Transverse colon (tissue), 4 donors: ENCODE measurements around the gene FAM234A. TPM values are rescaled to one million over a fixed set of nuclear protein-coding genes. Genes with fewer than 3 reads are reported as not detected.

ENCODE experiments used
- DNase-seq: peaks from one replicate; pipeline ENCODE4 v3.0.0-alpha.2; 2019
- H3K27ac ChIP-seq, 4 donors: fragments of 200-600 bp; sonication (generic); 2 replicates each; pipeline ENCODE4 v1.5.1; 2016 to 2018; ENCODE audit warnings: inconsistent platforms in 4 of 4
- H3K27me3 ChIP-seq: fragments of 200-600 bp; sonication (generic); 2 replicates; pipeline ENCODE4 v1.5.1; 2017; ENCODE audit warnings: inconsistent platforms
- H3K36me3 ChIP-seq, 4 donors: fragments of 200-600 bp; sonication (generic); 2 replicates each; pipeline ENCODE4 v1.5.1; 2017 to 2019; ENCODE audit warnings: inconsistent platforms in 4 of 4
- H3K4me1 ChIP-seq, 4 donors: fragments of 200-600 bp; sonication (generic); 2 replicates each; pipeline ENCODE4 v1.5.1; 2017 to 2020; ENCODE audit warnings: inconsistent platforms in 4 of 4
- H3K4me3 ChIP-seq, 4 donors: fragments of 200-600 bp; sonication (generic); 1 replicate in 1 of 4; 2 replicates in 3 of 4; pipeline versions ENCODE4 v1.5.1 to v1.6.1; 2017 to 2019; ENCODE audit warnings: inconsistent platforms in 4 of 4
- H3K9me3 ChIP-seq, 2 donors: fragments of 200-600 bp; sonication (generic); 2 replicates each; pipeline ENCODE4 v1.5.1; 2017 to 2019; ENCODE audit warnings: inconsistent platforms in 2 of 2
- CTCF ChIP-seq, 5 experiments: fragments of 200-600 bp in 3 of 5; fragments of 450-650 bp in 2 of 5; sonication (generic) in 3 of 5; IDR thresholded peaks; 1 replicate in 2 of 5; 2 replicates in 3 of 5; pipeline ENCODE4 v1.5.1; 2016 to 2017; ENCODE audit warnings: antibody characterized with exemption in 5 of 5, inconsistent platforms in 3 of 5, mild to moderate bottlenecking in 2 of 5, moderate library complexity in 1 of 5
- EP300 ChIP-seq: sonication (generic); formaldehyde crosslinking; IDR thresholded peaks from one replicate; pipeline ENCODE4 v1.6.1; 2017; ENCODE audit warnings: antibody characterized with exemption, low read depth
- POLR2A ChIP-seq: fragments of 450-650 bp; IDR thresholded peaks from one replicate; pipeline ENCODE4 v1.6.1; 2016; ENCODE audit warnings: antibody characterized with exemption, mild to moderate bottlenecking, moderate library complexity
- POLR2AphosphoS5 ChIP-seq, 3 donors: sonication (generic); formaldehyde crosslinking; IDR thresholded peaks; one replicate each; pipeline ENCODE4 v1.6.1; 2016; ENCODE audit warnings: antibody characterized with exemption in 3 of 3
- WGBS, 2 donors: methylation state at CpG; one replicate each; pipeline ENCODE4 v1.1.5; 2018; ENCODE audit warnings: low coverage in 1 of 2; 5-methylcytosine and 5-hydroxymethylcytosine counted together
- in situ Hi-C, 4 donors: fragments of 200-750 bp; cut with MboI; loops; one replicate each; pipeline versions ENCODE4 v1.15.0 to v1.15.1; 2017; ENCODE audit warnings: low sequenced_read_pairs in 3 of 4, low pct_ligation_motif_present in 1 of 4, low pct_unique_long_range_greater_than_20kb in 1 of 4
- intact Hi-C: fragments of 100-400 bp; cut with DNase I; formaldehyde crosslinking; loops from one replicate; pipeline ENCODE4 v1.15.1; 2023; ENCODE audit warnings: low total_unique reads
- total RNA-seq, 4 donors: library from RNA; depleted of rRNA; stranded (reverse); fragments of >200 nt; gene quantifications; one replicate each; pipeline ENCODE4 v1.1.0, GENCODE V29; 2016

Gene FAM234A
- total RNA-seq, 4 donors from 2014 or later = 55.4 to 328 (median 112) TPM

- 89% methylated on average over 17 of the region's 17 CpGs; no CpG with 5 or more reads in 1 of the 2 donors for WGBS, 2 donors
- in situ Hi-C loops = no loop called here
- H3K9me3 ChIP-seq = no peaks in the 10 kb centered on the region
- no peak overlapping the region for H3K27ac ChIP-seq
- intact Hi-C loops = no loop called here
- peaks cover 0 to 11% (median 5%) of the 10 kb centered on the region in 4 donors for H3K4me1 ChIP-seq
- no peak overlapping the region for H3K4me3 ChIP-seq
- TF ChIP-seq POLR2AphosphoS5 (IDR thresholded peaks at IDR 0.05) = no peak
- TF ChIP-seq CTCF (IDR thresholded peaks at IDR 0.05) = no peak
- TF ChIP-seq POLR2A = no peak
- no peak for TF ChIP-seq EP300
- H3K27me3 ChIP-seq = no peaks in the 10 kb centered on the region
- H3K36me3 ChIP-seq = peaks cover 0 to 29% (median 7%) of the 10 kb centered on the region in 4 donors
- no peak for DNase-seq
Measured at GRCh38 chr16:263944-264343, 29.3 kb downstream of the FAM234A start.

GRCh38 chr16:264440-264951 is 29.9 kb downstream of the FAM234A start:
- no peak for DNase-seq
- intact Hi-C loops = no loop called here
- H3K4me3 ChIP-seq = no peak overlapping the region
- no peaks in the 10 kb centered on the region for H3K27me3 ChIP-seq
- H3K4me1 ChIP-seq = peaks cover 0 to 11% (median 5%) of the 10 kb centered on the region in 4 donors
- TF ChIP-seq POLR2AphosphoS5 (IDR thresholded peaks at IDR 0.05) (no peak), POLR2A (no peak), CTCF (IDR thresholded peaks at IDR 0.05) (no peak), EP300 (no peak)
- no peaks in the 10 kb centered on the region for H3K9me3 ChIP-seq
- H3K27ac ChIP-seq = no peak overlapping the region
- peaks cover 0 to 28% (median 7%) of the 10 kb centered on the region in 4 donors for H3K36me3 ChIP-seq
- 92% methylated on average over 9 of the region's 23 CpGs; no CpG with 5 or more reads in 1 of the 2 donors for WGBS, 2 donors
- in situ Hi-C loops = no loop called here

- H3K36me3 ChIP-seq = peaks cover 0 to 22% (median 7%) of the 10 kb centered on the region in 4 donors
- peaks cover 0 to 11% (median 5%) of the 10 kb centered on the region in 4 donors for H3K4me1 ChIP-seq
- 88% methylated on average over 14 of the region's 14 CpGs; no CpG with 5 or more reads in 1 of the 2 donors for WGBS, 2 donors
- no peak overlapping the region for H3K27ac ChIP-seq
- intact Hi-C loops = no loop called here
- H3K27me3 ChIP-seq = no peaks in the 10 kb centered on the region
- H3K4me3 ChIP-seq = no peak overlapping the region
- TF ChIP-seq EP300 (no peak), POLR2A (no peak), CTCF (IDR thresholded peaks at IDR 0.05) (no peak), POLR2AphosphoS5 (IDR thresholded peaks at IDR 0.05) (no peak)
- in situ Hi-C loops = no loop called here
- H3K9me3 ChIP-seq = no peaks in the 10 kb centered on the region
- DNase-seq = no peak
Measured at GRCh38 chr16:265002-265529, 30.4 kb downstream of the FAM234A start.

- Histone ChIP-seq H3K9me3 (no peaks in the 10 kb centered on the region), H3K27ac (no peak overlapping the region), H3K27me3 (no peaks in the 10 kb centered on the region), H3K4me1 (peaks cover 0 to 11% (median 5%) of the 10 kb centered on the region in 4 donors), H3K4me3 (no peak overlapping the region), H3K36me3 (peaks cover 0 to 18% (median 7%) of the 10 kb centered on the region in 4 donors)
- DNase-seq = no peak
- intact Hi-C loops (no loop called here), in situ Hi-C loops (no loop called here)
- no peak for TF ChIP-seq POLR2A
- no peak for TF ChIP-seq EP300
- no peak for TF ChIP-seq CTCF (IDR thresholded peaks at IDR 0.05)
- no peak for TF ChIP-seq POLR2AphosphoS5 (IDR thresholded peaks at IDR 0.05)
- 77% methylated on average over 11 of the region's 12 CpGs; no CpG with 5 or more reads in 1 of the 2 donors for WGBS, 2 donors
Measured at GRCh38 chr16:265711-266110, 31.1 kb downstream of the FAM234A start.
